ENCODE results near the gene SHC3. TPM values are rescaled to one million over a fixed set of nuclear protein-coding genes. Genes with fewer than 3 reads are reported as not detected.

Gene SHC3
- total and polyA plus RNA-seq, 8 donors, result 0.15 to 1.7 (median 1.0) TPM

DNA sequence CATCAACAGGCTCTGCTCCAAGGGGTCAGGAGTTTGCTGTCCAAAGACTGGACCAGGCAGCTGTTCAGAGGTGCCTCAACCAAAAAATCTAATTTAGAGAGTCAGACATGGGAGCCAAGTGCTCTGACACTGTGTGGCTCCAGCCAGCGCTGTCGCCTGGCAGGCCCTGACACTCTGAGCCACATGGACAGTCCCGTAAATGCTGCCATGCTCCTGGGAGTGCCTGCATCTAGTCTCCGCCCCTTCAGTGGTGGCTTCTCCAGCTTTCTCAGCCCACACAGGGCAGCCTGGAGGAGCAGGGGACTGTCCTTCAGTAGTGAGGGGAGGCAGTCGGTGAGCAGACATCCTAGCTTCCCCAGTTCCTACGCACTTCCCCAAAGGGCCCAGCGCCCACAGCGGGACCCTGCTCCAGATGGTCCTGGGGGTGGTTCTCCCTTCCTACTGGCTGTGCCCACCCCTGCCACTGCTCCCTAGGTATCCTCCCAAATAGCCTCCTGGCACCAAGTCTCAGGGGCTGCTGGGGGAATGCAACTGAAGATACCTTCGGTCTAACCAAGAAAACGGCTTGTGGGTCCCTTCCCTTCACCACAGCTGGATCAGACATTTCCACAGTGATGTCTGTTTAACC lies 72.3 kb downstream of the SHC3 start:
- WGBS, 5 donors, result 89 to 97% (median 96%) methylated on average over 7 to 10 of the region's 10 CpGs
- no peak for TF ChIP-seq POLR2A (IDR thresholded peaks at IDR 0.05)
- TF ChIP-seq POLR2AphosphoS5 (IDR thresholded peaks at IDR 0.05), result no peak
- TF ChIP-seq EP300 (IDR thresholded peaks at IDR 0.05), result no peak
- TF ChIP-seq, protein P1, sequence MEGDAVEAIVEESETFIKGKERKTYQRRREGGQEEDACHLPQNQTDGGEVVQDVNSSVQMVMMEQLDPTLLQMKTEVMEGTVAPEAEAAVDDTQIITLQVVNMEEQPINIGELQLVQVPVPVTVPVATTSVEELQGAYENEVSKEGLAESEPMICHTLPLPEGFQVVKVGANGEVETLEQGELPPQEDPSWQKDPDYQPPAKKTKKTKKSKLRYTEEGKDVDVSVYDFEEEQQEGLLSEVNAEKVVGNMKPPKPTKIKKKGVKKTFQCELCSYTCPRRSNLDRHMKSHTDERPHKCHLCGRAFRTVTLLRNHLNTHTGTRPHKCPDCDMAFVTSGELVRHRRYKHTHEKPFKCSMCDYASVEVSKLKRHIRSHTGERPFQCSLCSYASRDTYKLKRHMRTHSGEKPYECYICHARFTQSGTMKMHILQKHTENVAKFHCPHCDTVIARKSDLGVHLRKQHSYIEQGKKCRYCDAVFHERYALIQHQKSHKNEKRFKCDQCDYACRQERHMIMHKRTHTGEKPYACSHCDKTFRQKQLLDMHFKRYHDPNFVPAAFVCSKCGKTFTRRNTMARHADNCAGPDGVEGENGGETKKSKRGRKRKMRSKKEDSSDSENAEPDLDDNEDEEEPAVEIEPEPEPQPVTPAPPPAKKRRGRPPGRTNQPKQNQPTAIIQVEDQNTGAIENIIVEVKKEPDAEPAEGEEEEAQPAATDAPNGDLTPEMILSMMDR (IDR thresholded peaks at IDR 0.05), result no peak
- Histone ChIP-seq H3K27ac (no peak overlapping the region), H3K27me3 (no peaks in the 10 kb centered on the region), H3K4me3 (no peak overlapping the region), H3K9me3 (no peaks in the 10 kb centered on the region), H3K36me3 (no peaks in the 10 kb centered on the region), H3K4me1 (no peaks in the 10 kb centered on the region)
- DNase-seq, result no peak
- intact Hi-C loops (cut with DNase I; ENCODE audit: low total_unique reads), result no loop called here

DNA sequence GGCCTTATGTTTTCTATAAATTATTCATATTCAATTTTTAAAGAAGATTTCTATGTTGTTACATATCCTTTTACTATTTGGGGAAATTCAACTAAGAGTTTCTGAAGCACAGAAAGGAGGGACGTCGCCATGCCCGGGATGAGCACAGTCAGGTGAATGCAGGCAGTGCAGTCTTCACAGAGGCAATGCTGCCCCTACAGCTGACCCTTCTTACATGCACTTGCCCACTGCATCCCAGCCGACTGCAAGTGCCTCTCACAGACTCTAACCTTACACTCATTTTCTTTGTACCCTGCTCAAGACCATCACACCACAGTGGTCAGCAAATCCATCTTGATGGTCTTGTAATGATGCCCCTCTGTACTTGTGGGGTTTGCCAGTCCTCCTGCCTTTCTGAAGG lies 73.8 kb downstream of the SHC3 start:
- H3K4me3 ChIP-seq, result no peak overlapping the region
- DNase-seq, result no peak
- H3K27ac ChIP-seq, result no peak overlapping the region
- H3K27me3 ChIP-seq, result no peaks in the 10 kb centered on the region
- TF ChIP-seq POLR2AphosphoS5 (IDR thresholded peaks at IDR 0.05) (no peak), POLR2A (IDR thresholded peaks at IDR 0.05) (no peak), EP300 (IDR thresholded peaks at IDR 0.05) (no peak)
- TF ChIP-seq, protein P1 (IDR thresholded peaks at IDR 0.05), result no peak
- no peaks in the 10 kb centered on the region for H3K36me3 ChIP-seq
- intact Hi-C loops (cut with DNase I; ENCODE audit: low total_unique reads), result no loop called here
- WGBS, 5 donors, result 79 to 90% (median 88%) methylated on average over 4 of the region's 4 CpGs
- H3K9me3 ChIP-seq, result no peaks in the 10 kb centered on the region
- no peaks in the 10 kb centered on the region for H3K4me1 ChIP-seq

DNA sequence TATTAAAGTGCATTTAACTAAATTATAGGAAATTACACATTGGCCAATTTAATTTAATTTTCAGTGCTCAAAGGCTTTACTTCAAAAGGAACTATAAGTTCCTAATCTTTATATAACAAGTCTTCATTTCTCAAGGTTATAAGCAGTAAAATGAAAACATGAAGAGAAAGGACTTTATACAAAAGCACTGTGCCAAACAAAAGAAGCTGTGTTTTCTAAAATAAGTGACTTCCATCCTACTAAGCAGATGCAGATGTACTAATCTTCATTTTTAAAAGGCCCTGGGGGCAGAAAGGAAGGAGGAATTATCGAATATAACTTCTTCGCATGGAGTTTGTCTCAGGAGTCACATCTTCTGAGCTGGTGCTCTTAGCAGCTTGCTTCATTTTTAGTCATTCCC lies 81.4 kb downstream of the SHC3 start:
- TF ChIP-seq, protein P1 (IDR thresholded peaks at IDR 0.05), result no peak
- TF ChIP-seq POLR2A (IDR thresholded peaks at IDR 0.05) (no peak), EP300 (IDR thresholded peaks at IDR 0.05) (no peak), POLR2AphosphoS5 (IDR thresholded peaks at IDR 0.05) (no peak)
- intact Hi-C loops (cut with DNase I; ENCODE audit: low total_unique reads), result no loop called here
- 74 to 97% (median 89%) methylated on average over 2 of the region's 2 CpGs for WGBS, 5 donors
- no peak overlapping the region for H3K4me3 ChIP-seq
- no peak for DNase-seq
- H3K4me1 ChIP-seq, result peaks cover 0 to 7% (median 0%) of the 10 kb centered on the region in 4 donors
- no peaks in the 10 kb centered on the region for H3K36me3 ChIP-seq
- H3K27me3 ChIP-seq, result no peaks in the 10 kb centered on the region
- H3K27ac ChIP-seq, result no peak overlapping the region
- no peaks in the 10 kb centered on the region for H3K9me3 ChIP-seq

DNA sequence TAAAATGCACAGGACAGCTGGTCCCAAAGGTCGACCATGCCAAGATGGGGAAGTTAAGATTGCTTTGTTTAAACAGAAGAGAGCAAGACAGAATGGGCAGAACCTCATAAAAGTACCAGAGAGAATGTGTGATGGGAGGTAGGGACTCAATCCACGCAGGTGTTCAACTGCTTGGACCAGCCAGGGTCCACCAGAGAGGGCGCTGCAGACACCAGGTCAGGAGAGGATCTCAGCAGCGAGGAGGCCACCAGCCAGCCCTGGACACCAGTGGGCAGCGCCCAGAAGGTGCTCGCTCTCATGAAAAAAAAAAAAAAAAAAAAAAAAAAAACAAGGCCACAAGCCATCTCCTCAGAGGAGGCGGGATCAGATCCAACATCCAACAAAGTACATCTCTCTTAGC lies 81.8 kb downstream of the SHC3 start:
- intact Hi-C loops (cut with DNase I; ENCODE audit: low total_unique reads), result no loop called here
- 90 to 97% (median 93%) methylated on average over 7 of the region's 7 CpGs for WGBS, 5 donors
- no peak overlapping the region for H3K27ac ChIP-seq
- H3K27me3 ChIP-seq, result no peaks in the 10 kb centered on the region
- H3K4me1 ChIP-seq, result peaks cover 0 to 7% (median 0%) of the 10 kb centered on the region in 4 donors
- H3K9me3 ChIP-seq, result no peaks in the 10 kb centered on the region
- TF ChIP-seq, protein P1 (IDR thresholded peaks at IDR 0.05), result no peak
- TF ChIP-seq POLR2AphosphoS5 (IDR thresholded peaks at IDR 0.05) (no peak), EP300 (IDR thresholded peaks at IDR 0.05) (no peak), POLR2A (IDR thresholded peaks at IDR 0.05) (no peak)
- no peaks in the 10 kb centered on the region for H3K36me3 ChIP-seq
- no peak for DNase-seq
- no peak overlapping the region for H3K4me3 ChIP-seq

Measured in stomach (tissue), 9 donors.